ENCODE data around the gene MT4.

- TF ChIP-seq, protein P1, sequence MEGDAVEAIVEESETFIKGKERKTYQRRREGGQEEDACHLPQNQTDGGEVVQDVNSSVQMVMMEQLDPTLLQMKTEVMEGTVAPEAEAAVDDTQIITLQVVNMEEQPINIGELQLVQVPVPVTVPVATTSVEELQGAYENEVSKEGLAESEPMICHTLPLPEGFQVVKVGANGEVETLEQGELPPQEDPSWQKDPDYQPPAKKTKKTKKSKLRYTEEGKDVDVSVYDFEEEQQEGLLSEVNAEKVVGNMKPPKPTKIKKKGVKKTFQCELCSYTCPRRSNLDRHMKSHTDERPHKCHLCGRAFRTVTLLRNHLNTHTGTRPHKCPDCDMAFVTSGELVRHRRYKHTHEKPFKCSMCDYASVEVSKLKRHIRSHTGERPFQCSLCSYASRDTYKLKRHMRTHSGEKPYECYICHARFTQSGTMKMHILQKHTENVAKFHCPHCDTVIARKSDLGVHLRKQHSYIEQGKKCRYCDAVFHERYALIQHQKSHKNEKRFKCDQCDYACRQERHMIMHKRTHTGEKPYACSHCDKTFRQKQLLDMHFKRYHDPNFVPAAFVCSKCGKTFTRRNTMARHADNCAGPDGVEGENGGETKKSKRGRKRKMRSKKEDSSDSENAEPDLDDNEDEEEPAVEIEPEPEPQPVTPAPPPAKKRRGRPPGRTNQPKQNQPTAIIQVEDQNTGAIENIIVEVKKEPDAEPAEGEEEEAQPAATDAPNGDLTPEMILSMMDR (IDR thresholded peaks at IDR 0.05) = no peak
- no peak for TF ChIP-seq POLR2A (IDR thresholded peaks at IDR 0.05)
Observed at GRCh38 chr16:56530872-56531271, 34.0 kb upstream of the MT4 start.

Data from body of pancreas (tissue), 4 donors.